Astrocyte (in vitro differentiated cells and primary cell): Measurements from ENCODE around the gene ENG. TPM values are rescaled to one million over a fixed set of nuclear protein-coding genes. Genes with fewer than 3 reads are reported as not detected.
A peak's percentile ranks its signal among the peaks of the same experiment; 100 is the strongest.

Experiments used
- DNase-seq: peaks from one replicate; pipeline ENCODE4 v3.0.0-alpha.2; 2010; ENCODE audit warnings: low read depth
- FAIRE-seq: peaks from 2 replicates; lab custom pipeline; 2011; peaks lifted over from hg19 to GRCh38; lab: Jason Lieb, UNC
- H2AFZ ChIP-seq: 2 replicates; pipeline ENCODE4 v1.6.0; 2012; ENCODE audit warnings: low read depth, low read length, inconsistent platforms
- H3K27ac ChIP-seq: 2 replicates; pipeline ENCODE4 v1.5.1; 2011; ENCODE audit warnings: low read depth, low read length, inconsistent platforms
- H3K27me3 ChIP-seq: 2 replicates; pipeline ENCODE4 v1.6.0; 2011; ENCODE audit warnings: low read length, inconsistent platforms; ENCODE audit not compliant: insufficient read depth
- H3K36me3 ChIP-seq: 2 replicates; pipeline ENCODE4 v1.5.1; 2011; ENCODE audit warnings: low read length, inconsistent platforms; ENCODE audit not compliant: insufficient read depth
- H3K4me1 ChIP-seq: 2 replicates; pipeline ENCODE4 v1.5.1; 2011; ENCODE audit warnings: low read length, inconsistent platforms; ENCODE audit not compliant: insufficient read depth
- H3K4me2 ChIP-seq: 2 replicates; pipeline ENCODE4 v1.6.0; 2012; ENCODE audit warnings: low read length, inconsistent platforms
- H3K4me3 ChIP-seq: 2 replicates; pipeline ENCODE4 v1.5.1; 2011; ENCODE audit warnings: low read depth, mild to moderate bottlenecking, low read length, inconsistent platforms; ENCODE audit not compliant: insufficient read depth
- H3K79me2 ChIP-seq: 2 replicates; pipeline ENCODE4 v1.6.0; 2012; ENCODE audit warnings: mild to moderate bottlenecking, low read length, inconsistent platforms; ENCODE audit not compliant: insufficient read depth
- H3K9ac ChIP-seq: 2 replicates; pipeline ENCODE4 v1.6.0; 2012; ENCODE audit warnings: mild to moderate bottlenecking, low read length, inconsistent platforms
- H3K9me3 ChIP-seq: 2 replicates; pipeline ENCODE4 v1.5.1; 2012; ENCODE audit warnings: low read depth, mild to moderate bottlenecking, low read length, inconsistent platforms; ENCODE audit not compliant: insufficient read depth
- H4K20me1 ChIP-seq: 2 replicates; pipeline ENCODE4 v1.6.0; 2012; ENCODE audit warnings: low read length, inconsistent platforms; ENCODE audit not compliant: insufficient read depth
- H3K27ac Mint-ChIP-seq: one replicate; pipeline ENCODE4 v1.8.0; 2021; ENCODE audit warnings: mild to moderate bottlenecking, mixed read lengths; ENCODE audit not compliant: unreplicated experiment
- H3K27me3 Mint-ChIP-seq: one replicate; pipeline ENCODE4 v1.8.0; 2021; ENCODE audit warnings: low read depth, mixed read lengths; ENCODE audit not compliant: unreplicated experiment
- H3K36me3 Mint-ChIP-seq: one replicate; pipeline ENCODE4 v1.8.0; 2021; ENCODE audit warnings: low read depth, mixed read lengths; ENCODE audit not compliant: unreplicated experiment
- H3K4me1 Mint-ChIP-seq: one replicate; pipeline ENCODE4 v1.8.0; 2021; ENCODE audit warnings: low read depth, mixed read lengths; ENCODE audit not compliant: unreplicated experiment
- H3K4me3 Mint-ChIP-seq: one replicate; pipeline ENCODE4 v1.8.0; 2021; ENCODE audit warnings: mild to moderate bottlenecking, moderate library complexity, mixed read lengths; ENCODE audit not compliant: unreplicated experiment
- H3K9me3 Mint-ChIP-seq: one replicate; pipeline ENCODE4 v1.8.0; 2021; ENCODE audit warnings: mild to moderate bottlenecking, mixed read lengths; ENCODE audit not compliant: unreplicated experiment
- CTCF ChIP-seq: IDR thresholded peaks from 2 replicates; pipeline ENCODE4 v1.5.1; 2011; ENCODE audit warnings: low read depth, mild to moderate bottlenecking, inconsistent platforms, low read length, moderate library complexity; ENCODE audit not compliant: insufficient read depth
- EZH2 ChIP-seq: IDR thresholded peaks from 2 replicates; pipeline ENCODE4 v1.6.1; 2012; ENCODE audit warnings: mild to moderate bottlenecking, low read length, inconsistent platforms; ENCODE audit not compliant: insufficient read depth
- total RNA-seq: library from RNA; stranded (reverse); gene quantifications from 2 replicates; pipeline ENCODE4 v1.2.1, GENCODE V29; 2021

ENG gene
- total RNA-seq, 1 donor from 2014 or later: 1.2 TPM

GRCh38 chr9:127785933-127786772 lies 68.3 kb downstream of the ENG start, which contains the start of gene CDK9:
TSS of gene CDK9 (plus strand) at chr9:127786034. CDS start at chr9:127786149, 115 bp downstream.
- Histone ChIP-seq H3K9me3 (no peaks in the 10 kb centered on the region), H3K36me3 (peaks cover 35% of the 10 kb centered on the region), H3K9ac (peak within 1 kb of the TSS; percentile 91), H3K4me3 (peak within 1 kb of the TSS; percentile 81), H3K27ac (peak within 1 kb of the TSS; percentile 69), H3K79me2 (peaks cover 48% of the 10 kb centered on the region), H4K20me1 (peaks cover 49% of the 10 kb centered on the region), H2AFZ (peak within 1 kb of the TSS; percentile 75), H3K27me3 (no peaks in the 10 kb centered on the region), H3K4me1 (peaks cover 4% of the 10 kb centered on the region), H3K4me2 (peak within 1 kb of the TSS; percentile 88)
- H3K27ac Mint-ChIP-seq: peak within 1 kb of the TSS; percentile 88
- peaks cover 3% of the 10 kb centered on the region for H3K27me3 Mint-ChIP-seq
- peak within 1 kb of the TSS; percentile 96 for H3K4me3 Mint-ChIP-seq
- TF ChIP-seq CTCF (no peak), EZH2 (no peak)
- H3K4me1 Mint-ChIP-seq: peaks cover 13% of the 10 kb centered on the region
- no peaks in the 10 kb centered on the region for H3K9me3 Mint-ChIP-seq
- H3K36me3 Mint-ChIP-seq: peaks cover 22% of the 10 kb centered on the region
- FAIRE-seq (no peak), DNase-seq (peak; percentile 70)

GRCh38 chr9:127785023-127785932 lies 69.2 kb downstream of the ENG start:
- peak overlapping the region; percentile 81 for H3K4me3 ChIP-seq

More at GRCh38 chr9:127785023-127785932, 69.2 kb downstream of the ENG start:
- TF ChIP-seq EZH2 (no peak), CTCF (peak; percentile 28)
- peak overlapping the region; percentile 79 for H3K4me3 Mint-ChIP-seq
- no peaks in the 10 kb centered on the region for H3K27me3 ChIP-seq
- peaks cover 44% of the 10 kb centered on the region for H3K79me2 ChIP-seq
- H3K9me3 ChIP-seq: no peaks in the 10 kb centered on the region
- no peak for DNase-seq
- peak overlapping the region; percentile 75 for H2AFZ ChIP-seq
- no peak for FAIRE-seq
- H4K20me1 ChIP-seq: peaks cover 40% of the 10 kb centered on the region
- peaks cover 3% of the 10 kb centered on the region for H3K27me3 Mint-ChIP-seq
- H3K36me3 Mint-ChIP-seq: peaks cover 19% of the 10 kb centered on the region
- H3K4me1 Mint-ChIP-seq: peaks cover 10% of the 10 kb centered on the region
- H3K9me3 Mint-ChIP-seq: no peaks in the 10 kb centered on the region
- H3K4me2 ChIP-seq: peak overlapping the region; percentile 88
- H3K27ac ChIP-seq: no peak overlapping the region
- H3K27ac Mint-ChIP-seq: peak overlapping the region; percentile 87
- H3K9ac ChIP-seq: peak overlapping the region; percentile 91
- peaks cover 4% of the 10 kb centered on the region for H3K4me1 ChIP-seq
- H3K36me3 ChIP-seq: peaks cover 27% of the 10 kb centered on the region
